K562 (cell line): ENCODE results near the gene GPHN. TPM values are rescaled to one million over a fixed set of nuclear protein-coding genes. Genes with fewer than 3 reads are reported as not detected.

ENCODE experiments used
- ATAC-seq: fragments of 200-7000 bp; cut with Tn5 transposase; 3 replicates; pipeline ENCODE4 v1.9.1; 2020; ENCODE audit warnings: moderate library complexity
- BruUV-seq: library from RNA; stranded (reverse); fragments of 400-500 nt; replicated peaks from 2 replicates; lab custom pipeline; 2021; lab: Mats Ljungman, UMichigan
- CTCF ChIA-PET: fragments of 300-600 bp; formaldehyde crosslinking; extraction: SDS; loops from one replicate; lab custom pipeline; 2021; ENCODE audit warnings: low intra/inter-chr PET ratio; lab: Yijun Ruan, JAX
- POLR2A ChIA-PET: fragments of 300-600, 350-650 bp; sonication (Branson Sonifier 250); formaldehyde crosslinking; extraction: SDS; loops from one replicate; lab custom pipeline; 2021; ENCODE audit warnings: antibody characterized with exemption, inconsistent platforms; lab: Yijun Ruan, JAX
- DNase-seq, 4 experiments: peaks; one replicate each; pipeline versions ENCODE4 v3.0.0 to v3.0.0-alpha.2; 2011 to 2018; ENCODE audit warnings: low spot score in 3 of 4, mixed read lengths in 3 of 4; ENCODE audit errors: extremely low read depth in 1 of 4
- FAIRE-seq: peaks from 2 replicates; lab custom pipeline; 2011; peaks lifted over from hg19 to GRCh38; lab: Jason Lieb, UNC
- H2AFZ ChIP-seq: 2 replicates; pipeline ENCODE4 v1.6.0; 2011; ENCODE audit warnings: low read depth, low read length, control low read depth, inconsistent platforms
- H3K27ac ChIP-seq: fragments of 200-600 bp; 3 replicates; pipeline ENCODE4 v1.8.0; 2011; ENCODE audit warnings: low read depth, mild to moderate bottlenecking, control low read depth, inconsistent platforms, low read length, moderate library complexity, mixed read lengths; ENCODE audit errors: extremely low read depth
- H3K27me3 ChIP-seq, 2 experiments: fragments of 300-600 bp in 1 of 2; 2 replicates in 1 of 2; 3 replicates in 1 of 2; pipeline versions ENCODE4 v1.6.0 to v1.8.0; 2011; ENCODE audit warnings: inconsistent platforms in 2 of 2, low read length in 2 of 2, mild to moderate bottlenecking in 1 of 2, mixed read lengths in 1 of 2, moderate library complexity in 1 of 2; ENCODE audit not compliant: control insufficient read depth in 2 of 2, insufficient read depth in 2 of 2
- H3K36me3 ChIP-seq: fragments of 300-600 bp; 3 replicates; pipeline ENCODE4 v1.8.0; 2011; ENCODE audit warnings: mild to moderate bottlenecking, low read length, inconsistent platforms; ENCODE audit not compliant: control insufficient read depth, insufficient read depth
- H3K4me1 ChIP-seq, 2 experiments: fragments of 200-600 bp in 1 of 2; replicated peaks in 1 of 2; 2 replicates in 1 of 2; 3 replicates in 1 of 2; pipeline versions ENCODE4 v1.5.1 to v1.8.0; 2011; ENCODE audit warnings: inconsistent platforms in 2 of 2, low read length in 2 of 2, mild to moderate bottlenecking in 1 of 2, mixed read lengths in 1 of 2, moderate library complexity in 1 of 2; ENCODE audit not compliant: control insufficient read depth in 2 of 2, insufficient read depth in 2 of 2
- H3K4me2 ChIP-seq: 2 replicates; pipeline ENCODE4 v1.6.1; 2011; ENCODE audit warnings: low read length, control low read depth, inconsistent platforms, mixed read lengths; ENCODE audit not compliant: insufficient read depth
- H3K4me3 ChIP-seq: fragments of 200-600 bp; sonication (generic), shearing (Covaris generic); 2 replicates; pipeline ENCODE4 v1.5.1; 2016; ENCODE audit warnings: control low read depth, inconsistent platforms
- H3K79me2 ChIP-seq: fragments of 200-600 bp; 3 replicates; pipeline ENCODE4 v1.8.0; 2011; ENCODE audit warnings: low read length, inconsistent platforms; ENCODE audit not compliant: control insufficient read depth, insufficient read depth
- H3K9ac ChIP-seq, 2 experiments: 2 replicates each; pipeline versions ENCODE4 v1.6.0 to v1.6.1; 2011; ENCODE audit warnings: low read depth in 2 of 2, low read length in 2 of 2, control low read depth in 1 of 2, inconsistent platforms in 1 of 2, mild to moderate bottlenecking in 1 of 2, mixed read lengths in 1 of 2; ENCODE audit not compliant: insufficient read depth in 1 of 2
- H3K9me1 ChIP-seq: one replicate; pipeline ENCODE4 v1.6.0; 2011; ENCODE audit warnings: inconsistent platforms, mild to moderate bottlenecking, low read length, moderate library complexity; ENCODE audit not compliant: control insufficient read depth, insufficient read depth
- H3K9me3 ChIP-seq: replicated peaks from 2 replicates; pipeline ENCODE4 v1.5.1; 2011; ENCODE audit warnings: low read depth, low read length, inconsistent platforms; ENCODE audit not compliant: control insufficient read depth, insufficient read depth
- H4K20me1 ChIP-seq: replicated peaks from 2 replicates; pipeline ENCODE4 v1.6.1; 2011; ENCODE audit warnings: low read length, inconsistent platforms, mixed read lengths; ENCODE audit not compliant: control insufficient read depth, insufficient read depth
- BDP1 ChIP-seq: IDR thresholded peaks from 3 replicates; pipeline ENCODE4 v1.6.1; 2011; ENCODE audit not compliant: insufficient read length, insufficient read depth
- BHLHE40 ChIP-seq: IDR thresholded peaks from 2 replicates; pipeline ENCODE4 v1.6.1; 2011; ENCODE audit warnings: low read length, improper control_type of control experiment
- CCAR2 ChIP-seq: fragments of 200-400 bp; formaldehyde crosslinking; IDR thresholded peaks from 2 replicates; pipeline ENCODE4 v1.6.1; 2017; ENCODE audit warnings: mild to moderate bottlenecking, low read depth, low read length
- CHD2 ChIP-seq: IDR thresholded peaks from 2 replicates; pipeline ENCODE4 v1.6.1; 2011; ENCODE audit warnings: low read depth, low read length
- HDAC8 ChIP-seq: fragments of 450-650 bp; IDR thresholded peaks from 2 replicates; pipeline ENCODE4 v1.6.1; 2016; ENCODE audit warnings: mild to moderate bottlenecking, missing genetic modification characterization, moderate library complexity, missing compliant biosample characterization
- HMG20A ChIP-seq: fragments of 450-650 bp; formaldehyde crosslinking; conservative IDR thresholded peaks from 2 replicates; pipeline ENCODE4 v1.4.0; 2020; ENCODE audit warnings: mild to moderate bottlenecking, mixed read lengths
- MCM3 ChIP-seq: fragments of 450-650 bp; IDR thresholded peaks from 2 replicates; pipeline ENCODE4 v1.6.1; 2016
- PBX2 ChIP-seq, 2 experiments: IDR thresholded peaks in 1 of 2; conservative IDR thresholded peaks in 1 of 2; 2 replicates each; pipeline ENCODE4 v1.6.1; 2016; ENCODE audit warnings: low read depth in 2 of 2, mild to moderate bottlenecking in 1 of 2, missing compliant biosample characterization in 1 of 2, missing genetic modification characterization in 1 of 2, moderate library complexity in 1 of 2
- SLC30A9 ChIP-seq: fragments of 250-450 bp; sonication (Bioruptor Pico); IDR thresholded peaks from 2 replicates; pipeline ENCODE4 v1.8.0; 2022; ENCODE audit warnings: mild to moderate bottlenecking, moderate library complexity
- ZC3H8 ChIP-seq: fragments of 450-650 bp; IDR thresholded peaks from 2 replicates; pipeline ENCODE4 v1.6.1; 2017
- ZNF431 ChIP-seq: sonication (generic); formaldehyde crosslinking; IDR thresholded peaks from 2 replicates; pipeline ENCODE4 v1.8.0; 2022; ENCODE audit warnings: mild to moderate bottlenecking, missing genetic modification reagents
- ZNF57 ChIP-seq: fragments of 450-650 bp; formaldehyde crosslinking; IDR thresholded peaks from 2 replicates; pipeline ENCODE4 v1.4.0; 2020; ENCODE audit warnings: mild to moderate bottlenecking, moderate library complexity
- ZNF75A ChIP-seq: fragments of 450-650 bp; formaldehyde crosslinking; IDR thresholded peaks from 2 replicates; pipeline ENCODE4 v1.4.0; 2020; ENCODE audit warnings: mild to moderate bottlenecking
- WGBS: fragments of 100-300 bp; shearing (Covaris generic); methylation state at CpG from one replicate; pipeline ENCODE4 v1.1.6; 2016; ENCODE audit warnings: low coverage, mixed read lengths; ENCODE audit not compliant: insufficient coverage; ENCODE audit errors: missing lambda C conversion rate; 5-methylcytosine and 5-hydroxymethylcytosine counted together
- in situ Hi-C: fragments of 300-500 bp; cut with MboI; formaldehyde crosslinking; loops from 4 replicates; pipeline ENCODE4 v1.15.0; 2018; ENCODE audit warnings: inconsistent platforms, mixed read lengths
- intact Hi-C: fragments of 100-400 bp; cut with micrococcal nuclease; formaldehyde crosslinking; loops from 2 replicates; pipeline ENCODE4 v1.14.2; 2022
- polyA plus RNA-seq, 8 experiments: library from polyadenylated mRNA; depleted of rRNA in 4 of 8; stranded (reverse) in 5 of 8; unstranded in 3 of 8; fragments of >200 nt; fragmentation: Nextera tagmentation in 2 of 8; fragmentation: Illumina TruSeq in 1 of 8; extraction: Ambion mirVana in 2 of 8; extraction: Trizol in 1 of 8; gene quantifications; 2 replicates each; pipeline versions ENCODE4 v1.2.1 to v1.2.3, GENCODE V29; 2011 to 2014; ENCODE audit warnings: inconsistent platforms in 1 of 8, missing spikeins in 1 of 8
- total RNA-seq, 7 experiments: library from RNA; depleted of rRNA in 6 of 7; stranded (reverse); fragments of >200 nt in 6 of 7; fragmentation: Illumina TruSeq in 2 of 7; extraction: Trizol in 2 of 7; gene quantifications; 2 replicates each; pipeline versions ENCODE4 v1.2.1 to v1.2.3, GENCODE V29; 2011 to 2021; ENCODE audit warnings: low replicate concordance in 1 of 7

The GPHN gene
- total and polyA plus RNA-seq, 9 of the 15 experiments (the other 6 are each of a cell fraction or from before 2014, with no cell fraction given), result 5.9 to 16.0 (median 11.4) TPM

GRCh38 chr14:66857867-66858266, 349.9 kb downstream of the GPHN start (continued):
- TF ChIP-seq SLC30A9 (CRISPR knock-in tag) (no peak), MCM3 (no peak), ZNF57 (CRISPR knock-in tag) (no peak), HMG20A (CRISPR knock-in tag) (no peak), ZNF75A (CRISPR knock-in tag) (no peak), ZNF431 (CRISPR knock-in tag) (no peak), HDAC8 (tag) (no peak), PBX2 (CRISPR knock-in tag; IDR thresholded peaks at IDR 0.05; ENCODE audit: low read depth) (no peak), PBX2 (tag; conservative IDR thresholded peaks at IDR 0.05; ENCODE audit: low read depth) (no peak)
- TF ChIP-seq, all 486 proteins: peak for 0

- H3K79me2 ChIP-seq, result no peaks in the 10 kb centered on the region
- in situ Hi-C loops (no loop called here), intact Hi-C loops (no loop called here)
- DNase-seq, result no peak
- POLR2A ChIA-PET, result no interaction called here
- no peak overlapping the region for H3K27ac ChIP-seq
- H3K4me2 ChIP-seq, result no peak overlapping the region
- CTCF ChIA-PET, result no interaction called here
- H3K9ac ChIP-seq, result no peak overlapping the region
- H4K20me1 ChIP-seq, result no peaks in the 10 kb centered on the region
- no peaks in the 10 kb centered on the region for H3K9me3 ChIP-seq
- no peak for TF ChIP-seq CCAR2
- no peak for TF ChIP-seq BHLHE40
- TF ChIP-seq ZC3H8, result no peak
- no peak for TF ChIP-seq BDP1
- no peak for TF ChIP-seq CHD2
- no peak for ATAC-seq
- no peak for FAIRE-seq
- no peak overlapping the region for H3K4me3 ChIP-seq
- H2AFZ ChIP-seq, result no peak overlapping the region
- H3K36me3 ChIP-seq, result no peaks in the 10 kb centered on the region
- no peaks in the 10 kb centered on the region for H3K4me1 ChIP-seq
- H3K9me1 ChIP-seq, result no peaks in the 10 kb centered on the region
- WGBS, result 85% methylated on average over 5 of the region's 5 CpGs
- no peaks in the 10 kb centered on the region for H3K27me3 ChIP-seq
- no TSS peak for BruUV-seq
These were observed 351.2 kb downstream of the GPHN start for GRCh38 chr14:66859063-66859671.
